ENCODE data around the gene VKORC1L1.

Gene VKORC1L1

DNA sequence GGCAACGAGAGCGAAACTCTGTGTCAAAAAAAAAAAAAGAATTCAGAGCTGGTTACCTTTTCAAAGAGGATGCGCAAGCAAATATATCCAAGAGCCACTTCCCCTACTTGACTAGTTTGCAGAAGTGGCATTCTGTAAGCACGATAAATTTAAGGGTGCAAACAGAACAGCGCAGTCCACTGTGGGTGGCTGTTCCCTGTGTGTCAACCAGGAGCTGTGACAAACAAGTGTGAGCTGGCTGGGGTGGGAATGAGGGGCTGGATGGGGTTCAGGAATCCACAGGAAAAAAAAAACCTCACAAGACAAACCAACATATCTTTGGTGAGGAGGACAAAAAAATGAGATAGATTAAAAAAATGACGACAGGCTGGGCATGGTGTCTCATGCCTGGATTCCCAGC, 93.3 kb downstream of the VKORC1L1 start:
- H3K36me3 ChIP-seq (replicated peaks; ENCODE audit: insufficient read depth, low read length) = peaks cover 6% of the 10 kb centered on the region; the same call in 1 of the 2 replicates
- TF ChIP-seq CTCF (IDR thresholded peaks at IDR 0.05; ENCODE audit: low read length) = no peak
- no peak for TF ChIP-seq EZH2phosphoT487 (IDR thresholded peaks at IDR 0.05; ENCODE audit: low read length)
- no peak for TF ChIP-seq EZH2 (optimal IDR thresholded peaks at IDR 0.05; ENCODE audit: low read depth, low read length)

DNA sequence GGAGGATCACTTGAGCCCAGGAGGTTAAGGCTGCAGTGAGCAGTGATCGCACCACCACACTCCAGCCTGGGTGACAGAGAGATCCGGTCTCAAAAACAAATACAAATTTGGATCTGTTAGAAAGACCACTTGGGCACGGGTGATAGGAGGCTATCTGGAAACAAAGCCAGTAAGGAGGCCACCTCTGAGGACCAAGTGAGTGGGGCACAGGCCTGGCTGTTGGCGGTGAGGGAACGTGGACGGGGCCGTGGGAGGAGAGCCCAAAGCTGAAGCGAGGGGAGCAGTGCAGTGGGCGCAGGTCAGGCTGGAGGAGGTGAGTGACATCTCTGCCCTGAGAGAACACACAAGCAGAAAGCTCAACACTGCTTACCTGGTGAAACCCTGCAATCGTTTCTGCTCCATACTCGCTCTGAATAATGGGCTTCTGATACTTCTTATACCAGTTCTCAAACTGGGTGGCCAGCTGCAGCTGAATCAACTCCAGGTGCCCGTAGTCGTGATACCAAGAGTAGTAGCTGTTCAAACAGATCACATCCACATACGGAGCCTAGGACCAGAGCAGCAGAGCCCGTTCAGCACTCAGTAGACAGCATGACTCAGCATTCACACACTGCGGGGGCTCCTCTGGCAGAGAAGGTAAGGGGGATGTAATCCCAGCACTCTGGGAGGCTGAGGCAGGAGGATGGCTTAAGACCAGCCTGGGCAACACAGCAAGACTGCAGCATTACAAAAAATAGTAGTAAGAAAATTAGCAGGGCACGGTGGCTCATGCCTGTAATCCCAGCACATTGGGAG, 94.7 kb downstream of the VKORC1L1 start:
- Histone ChIP-seq H4K20me1 (ENCODE audit: insufficient read depth, low read length) (no peaks in the 10 kb centered on the region), H3K9ac (ENCODE audit: low read length) (no peak overlapping the region), H3K27ac (ENCODE audit: low read length) (no peak overlapping the region), H3K27me3 (replicated peaks; ENCODE audit: insufficient read depth, low read length) (no peaks in the 10 kb centered on the region), H3F3A (ENCODE audit: insufficient read depth, low read length) (no peaks in the 10 kb centered on the region), H3K4me3 (ENCODE audit: low read length) (no peak overlapping the region), H3K9me2 (replicated peaks; ENCODE audit: insufficient read depth, low read length) (no peaks in the 10 kb centered on the region), H3K36me3 (replicated peaks; ENCODE audit: insufficient read depth, low read length) (peaks cover 6% of the 10 kb centered on the region; the same call in 1 of the 2 replicates), H3K9me3 (replicated peaks; ENCODE audit: insufficient read depth, low read length) (no peaks in the 10 kb centered on the region), H3K4me1 (ENCODE audit: low read length) (no peaks in the 10 kb centered on the region), H3K4me2 (ENCODE audit: low read depth, low read length) (no peak overlapping the region), H3K79me2 (ENCODE audit: low read length) (no peaks in the 10 kb centered on the region), H2AFZ (ENCODE audit: low read length) (no peak overlapping the region)
- no peak for TF ChIP-seq CTCF (IDR thresholded peaks at IDR 0.05; ENCODE audit: low read length)
- no peak for TF ChIP-seq EZH2phosphoT487 (IDR thresholded peaks at IDR 0.05; ENCODE audit: low read length)
- TF ChIP-seq EZH2 (optimal IDR thresholded peaks at IDR 0.05; ENCODE audit: low read depth, low read length) = no peak
- DNase-seq = no peak

More for the DNA sequence above, 93.3 kb downstream of the VKORC1L1 start:
- Histone ChIP-seq H3K4me3 (ENCODE audit: low read length) (no peak overlapping the region), H3K9me3 (replicated peaks; ENCODE audit: insufficient read depth, low read length) (no peaks in the 10 kb centered on the region), H3K79me2 (ENCODE audit: low read length) (no peaks in the 10 kb centered on the region), H3K4me2 (ENCODE audit: low read depth, low read length) (no peak overlapping the region), H2AFZ (ENCODE audit: low read length) (no peak overlapping the region), H3F3A (ENCODE audit: insufficient read depth, low read length) (no peaks in the 10 kb centered on the region), H3K27ac (ENCODE audit: low read length) (no peak overlapping the region), H3K9ac (ENCODE audit: low read length) (no peak overlapping the region), H3K4me1 (ENCODE audit: low read length) (no peaks in the 10 kb centered on the region), H4K20me1 (ENCODE audit: insufficient read depth, low read length) (no peaks in the 10 kb centered on the region), H3K27me3 (replicated peaks; ENCODE audit: insufficient read depth, low read length) (no peaks in the 10 kb centered on the region), H3K9me2 (replicated peaks; ENCODE audit: insufficient read depth, low read length) (no peaks in the 10 kb centered on the region)
- no peak for DNase-seq

DNA sequence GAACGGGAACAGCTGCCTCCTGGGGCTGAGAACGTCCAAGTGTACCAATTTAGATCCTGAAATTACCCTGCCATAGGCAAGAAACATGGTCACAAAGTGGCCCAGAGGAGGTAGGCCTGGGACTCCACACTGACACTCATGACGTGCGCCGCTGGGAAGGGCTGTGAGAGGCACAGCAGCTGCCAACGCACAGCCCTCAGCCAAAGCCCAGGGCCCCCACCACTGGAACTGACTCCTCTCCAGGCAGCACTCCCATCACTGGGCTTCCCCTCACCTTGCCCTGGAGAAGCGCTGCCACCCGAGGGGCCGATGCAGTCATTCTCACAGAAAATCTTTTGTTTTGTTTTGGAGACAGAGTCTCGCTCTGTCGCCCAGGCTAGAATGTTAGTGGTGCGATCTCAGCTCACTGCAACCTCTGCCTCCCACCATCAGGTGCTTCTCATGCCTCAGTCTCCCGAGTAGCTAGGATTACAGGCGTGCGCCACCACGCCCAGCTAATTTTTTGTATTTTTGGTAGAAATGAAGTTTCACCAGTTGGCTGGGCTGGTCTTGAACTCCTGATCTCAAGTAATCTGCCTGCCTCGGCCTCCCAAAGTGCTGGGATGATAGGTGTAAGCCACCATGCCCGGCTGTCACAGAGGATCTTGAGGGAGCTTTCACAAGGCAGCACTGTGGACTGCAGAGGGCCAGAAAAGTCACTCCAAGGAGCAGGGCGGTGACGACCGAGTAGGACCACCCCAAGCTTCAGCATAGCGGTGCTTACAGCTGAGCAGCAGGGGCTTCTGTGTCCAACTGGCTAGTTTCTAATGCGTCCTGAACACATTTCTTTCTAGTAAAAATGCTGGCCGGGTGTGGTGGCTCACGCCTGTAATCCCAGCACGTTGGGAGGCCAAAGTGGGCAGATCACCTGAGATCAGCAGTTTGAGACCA, 95.6 kb downstream of the VKORC1L1 start:
- Histone ChIP-seq H2AFZ (ENCODE audit: low read length) (no peak overlapping the region), H3K27ac (ENCODE audit: low read length) (no peak overlapping the region), H3K9me3 (replicated peaks; ENCODE audit: insufficient read depth, low read length) (no peaks in the 10 kb centered on the region), H3K4me2 (ENCODE audit: low read depth, low read length) (no peak overlapping the region), H3F3A (ENCODE audit: insufficient read depth, low read length) (no peaks in the 10 kb centered on the region), H3K4me3 (ENCODE audit: low read length) (no peak overlapping the region), H3K79me2 (ENCODE audit: low read length) (no peaks in the 10 kb centered on the region), H3K9ac (ENCODE audit: low read length) (no peak overlapping the region), H3K36me3 (replicated peaks; ENCODE audit: insufficient read depth, low read length) (peaks cover 6% of the 10 kb centered on the region; the same call in 1 of the 2 replicates), H3K9me2 (replicated peaks; ENCODE audit: insufficient read depth, low read length) (no peaks in the 10 kb centered on the region), H4K20me1 (ENCODE audit: insufficient read depth, low read length) (no peaks in the 10 kb centered on the region), H3K4me1 (ENCODE audit: low read length) (no peaks in the 10 kb centered on the region), H3K27me3 (replicated peaks; ENCODE audit: insufficient read depth, low read length) (no peaks in the 10 kb centered on the region)
- no peak for DNase-seq
- TF ChIP-seq CTCF (IDR thresholded peaks at IDR 0.05; ENCODE audit: low read length) (no peak), EZH2phosphoT487 (IDR thresholded peaks at IDR 0.05; ENCODE audit: low read length) (no peak), EZH2 (optimal IDR thresholded peaks at IDR 0.05; ENCODE audit: low read depth, low read length) (no peak)

Measured in MM.1S (cell line).